Measurements from ENCODE around the gene NOTCH2. TPM values are rescaled to one million over a fixed set of nuclear protein-coding genes. Genes with fewer than 3 reads are reported as not detected.
A peak's percentile ranks its signal among the peaks of the same experiment; 100 is the strongest.

The NOTCH2 gene
- total RNA-seq, 2 experiments from 2014 or later: 78.0 to 89.2 TPM

- ATAC-seq (ENCODE audit: low read depth) (no peak), DNase-seq (no peak)
- Mint-ChIP-seq H3K27me3 (no peaks in the 10 kb centered on the region), H3K4me1 (peaks cover 9% of the 10 kb centered on the region), H3K4me3 (no peak overlapping the region), H3K9me3 (no peaks in the 10 kb centered on the region), H3K36me3 (peaks cover 38% of the 10 kb centered on the region), H3K27ac (no peak overlapping the region)
- POLR2A ChIA-PET: interaction anchor here (0.6 kb wide), 1 partner anchor 15 kb away, joined by 3 read pairs; no protein-coding TSS in a partner anchor
Measured at GRCh38 chr1:119959268-119960220, 109.9 kb downstream of the NOTCH2 start.

GRCh38 chr1:119958223-119958622 lies 111.2 kb downstream of the NOTCH2 start:
- Mint-ChIP-seq H3K4me3 (no peak overlapping the region), H3K36me3 (peaks cover 39% of the 10 kb centered on the region)
- POLR2A ChIA-PET: no interaction called here

GRCh38 chr1:119956306-119956705 lies 113.2 kb downstream of the NOTCH2 start:
- Mint-ChIP-seq H3K27ac (no peak overlapping the region), H3K4me3 (peak overlapping the region; percentile 21), H3K4me1 (peaks cover 7% of the 10 kb centered on the region)

More at GRCh38 chr1:119958223-119958622, 111.2 kb downstream of the NOTCH2 start:
- no peak overlapping the region for H3K27ac Mint-ChIP-seq
- DNase-seq: no peak
- no peaks in the 10 kb centered on the region for H3K9me3 Mint-ChIP-seq
- no peaks in the 10 kb centered on the region for H3K27me3 Mint-ChIP-seq
- peaks cover 9% of the 10 kb centered on the region for H3K4me1 Mint-ChIP-seq
- no peak for ATAC-seq (ENCODE audit: low read depth)

GRCh38 chr1:119954476-119955422 lies 114.7 kb downstream of the NOTCH2 start:
- no peaks in the 10 kb centered on the region for H3K27me3 Mint-ChIP-seq
- H3K4me3 Mint-ChIP-seq: no peak overlapping the region
- no peaks in the 10 kb centered on the region for H3K9me3 Mint-ChIP-seq
- POLR2A ChIA-PET: no interaction called here
- H3K4me1 Mint-ChIP-seq: peaks cover 7% of the 10 kb centered on the region
- H3K36me3 Mint-ChIP-seq: peaks cover 35% of the 10 kb centered on the region
- no peak for DNase-seq
- no peak overlapping the region for H3K27ac Mint-ChIP-seq
- ATAC-seq (ENCODE audit: low read depth): no peak

More at GRCh38 chr1:119956306-119956705, 113.2 kb downstream of the NOTCH2 start:
- ATAC-seq (ENCODE audit: low read depth): no peak
- no peak for DNase-seq
- H3K36me3 Mint-ChIP-seq: peaks cover 32% of the 10 kb centered on the region
- no peaks in the 10 kb centered on the region for H3K9me3 Mint-ChIP-seq
- H3K27me3 Mint-ChIP-seq: no peaks in the 10 kb centered on the region
- POLR2A ChIA-PET: no interaction called here

- DNase-seq: no peak
- ATAC-seq (ENCODE audit: low read depth): no peak
- POLR2A ChIA-PET: no interaction called here
- H3K4me1 Mint-ChIP-seq: peaks cover 7% of the 10 kb centered on the region
- no peaks in the 10 kb centered on the region for H3K27me3 Mint-ChIP-seq
- H3K27ac Mint-ChIP-seq: no peak overlapping the region
- peaks cover 35% of the 10 kb centered on the region for H3K36me3 Mint-ChIP-seq
- H3K9me3 Mint-ChIP-seq: no peaks in the 10 kb centered on the region
- no peak overlapping the region for H3K4me3 Mint-ChIP-seq
Measured at GRCh38 chr1:119953266-119953998, 116.0 kb downstream of the NOTCH2 start.

- no peak for DNase-seq
- no peaks in the 10 kb centered on the region for H3K27me3 Mint-ChIP-seq
- H3K27ac Mint-ChIP-seq: no peak overlapping the region
- H3K4me1 Mint-ChIP-seq: peaks cover 9% of the 10 kb centered on the region
- peaks cover 33% of the 10 kb centered on the region for H3K36me3 Mint-ChIP-seq
- no peaks in the 10 kb centered on the region for H3K9me3 Mint-ChIP-seq
- ATAC-seq (ENCODE audit: low read depth): no peak
- no peak overlapping the region for H3K4me3 Mint-ChIP-seq
- POLR2A ChIA-PET: no interaction called here
Measured at GRCh38 chr1:119952496-119952895, 117.0 kb downstream of the NOTCH2 start.

GRCh38 chr1:119948342-119949214 lies 120.9 kb downstream of the NOTCH2 start:
- POLR2A ChIA-PET: no interaction called here
- peak; percentile 80 for ATAC-seq (ENCODE audit: low read depth)
- H3K27ac Mint-ChIP-seq: no peak overlapping the region
- no peak overlapping the region for H3K4me3 Mint-ChIP-seq
- no peaks in the 10 kb centered on the region for H3K27me3 Mint-ChIP-seq
- H3K9me3 Mint-ChIP-seq: no peaks in the 10 kb centered on the region
- peaks cover 21% of the 10 kb centered on the region for H3K36me3 Mint-ChIP-seq
- peaks cover 2% of the 10 kb centered on the region for H3K4me1 Mint-ChIP-seq
- DNase-seq: peak; percentile 79

GRCh38 chr1:119947468-119947867 lies 122.0 kb downstream of the NOTCH2 start:
- no peaks in the 10 kb centered on the region for H3K9me3 Mint-ChIP-seq
- H3K27me3 Mint-ChIP-seq: no peaks in the 10 kb centered on the region
- H3K36me3 Mint-ChIP-seq: peaks cover 21% of the 10 kb centered on the region
- no peak for DNase-seq
- peaks cover 2% of the 10 kb centered on the region for H3K4me1 Mint-ChIP-seq
- ATAC-seq (ENCODE audit: low read depth): no peak
- POLR2A ChIA-PET: no interaction called here
- H3K27ac Mint-ChIP-seq: no peak overlapping the region
- H3K4me3 Mint-ChIP-seq: no peak overlapping the region

- H3K4me3 Mint-ChIP-seq: no peak overlapping the region
- no peak for ATAC-seq (ENCODE audit: low read depth)
- POLR2A ChIA-PET: no interaction called here
- H3K27me3 Mint-ChIP-seq: no peaks in the 10 kb centered on the region
- H3K36me3 Mint-ChIP-seq: peaks cover 22% of the 10 kb centered on the region
- peaks cover 2% of the 10 kb centered on the region for H3K4me1 Mint-ChIP-seq
- no peaks in the 10 kb centered on the region for H3K9me3 Mint-ChIP-seq
- no peak for DNase-seq
- H3K27ac Mint-ChIP-seq: no peak overlapping the region
Measured at GRCh38 chr1:119946724-119947123, 122.7 kb downstream of the NOTCH2 start.

- POLR2A ChIA-PET: no interaction called here
- no peak for ATAC-seq (ENCODE audit: low read depth)
Measured at GRCh38 chr1:119943216-119943615, 126.2 kb downstream of the NOTCH2 start.

GRCh38 chr1:119941392-119941791 lies 128.1 kb downstream of the NOTCH2 start:
- H3K9me3 Mint-ChIP-seq: no peaks in the 10 kb centered on the region
- DNase-seq (no peak), ATAC-seq (ENCODE audit: low read depth) (no peak)
- POLR2A ChIA-PET: no interaction called here
- H3K27ac Mint-ChIP-seq: no peak overlapping the region
- H3K4me3 Mint-ChIP-seq: no peak overlapping the region
- peaks cover 34% of the 10 kb centered on the region for H3K36me3 Mint-ChIP-seq
- H3K4me1 Mint-ChIP-seq: peaks cover 6% of the 10 kb centered on the region
- no peaks in the 10 kb centered on the region for H3K27me3 Mint-ChIP-seq

More at GRCh38 chr1:119943216-119943615, 126.2 kb downstream of the NOTCH2 start:
- peaks cover 8% of the 10 kb centered on the region for H3K4me1 Mint-ChIP-seq
- no peaks in the 10 kb centered on the region for H3K27me3 Mint-ChIP-seq
- no peaks in the 10 kb centered on the region for H3K9me3 Mint-ChIP-seq
- no peak overlapping the region for H3K4me3 Mint-ChIP-seq
- peaks cover 24% of the 10 kb centered on the region for H3K36me3 Mint-ChIP-seq
- DNase-seq: no peak
- no peak overlapping the region for H3K27ac Mint-ChIP-seq

- no peaks in the 10 kb centered on the region for H3K9me3 Mint-ChIP-seq
- DNase-seq: no peak
- H3K4me3 Mint-ChIP-seq: no peak overlapping the region
- H3K36me3 Mint-ChIP-seq: peaks cover 41% of the 10 kb centered on the region
- peak; percentile 45 for ATAC-seq (ENCODE audit: low read depth)
- no peaks in the 10 kb centered on the region for H3K27me3 Mint-ChIP-seq
- POLR2A ChIA-PET: no interaction called here
- H3K27ac Mint-ChIP-seq: no peak overlapping the region
- peaks cover 6% of the 10 kb centered on the region for H3K4me1 Mint-ChIP-seq
Measured at GRCh38 chr1:119940697-119941096, 128.8 kb downstream of the NOTCH2 start.

Data from activated naive CD8-positive, alpha-beta T cell treated with anti-CD3 and anti-CD28 coated beads, Interleukin-2, amount 10 ng/mL, durations not matched to agents 7 days and 5 days (primary cell).